GM18502 (cell line): Measurements from ENCODE around the gene METTL16.
"Not testable (repeated sequence)": the region's sequence is repeated elsewhere in the genome, so short reads cannot be mapped to it uniquely, and the experiment has no call there.

ENCODE experiments used
- ATAC-seq: cut with Tn5 transposase; IDR thresholded peaks from one replicate; pipeline ENCODE4 v1.9.1; 2021; ENCODE audit warnings: mild to moderate bottlenecking; ENCODE audit not compliant: unreplicated experiment, poor library complexity

The METTL16 gene, protein sequence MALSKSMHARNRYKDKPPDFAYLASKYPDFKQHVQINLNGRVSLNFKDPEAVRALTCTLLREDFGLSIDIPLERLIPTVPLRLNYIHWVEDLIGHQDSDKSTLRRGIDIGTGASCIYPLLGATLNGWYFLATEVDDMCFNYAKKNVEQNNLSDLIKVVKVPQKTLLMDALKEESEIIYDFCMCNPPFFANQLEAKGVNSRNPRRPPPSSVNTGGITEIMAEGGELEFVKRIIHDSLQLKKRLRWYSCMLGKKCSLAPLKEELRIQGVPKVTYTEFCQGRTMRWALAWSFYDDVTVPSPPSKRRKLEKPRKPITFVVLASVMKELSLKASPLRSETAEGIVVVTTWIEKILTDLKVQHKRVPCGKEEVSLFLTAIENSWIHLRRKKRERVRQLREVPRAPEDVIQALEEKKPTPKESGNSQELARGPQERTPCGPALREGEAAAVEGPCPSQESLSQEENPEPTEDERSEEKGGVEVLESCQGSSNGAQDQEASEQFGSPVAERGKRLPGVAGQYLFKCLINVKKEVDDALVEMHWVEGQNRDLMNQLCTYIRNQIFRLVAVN

GRCh38 chr17:2511462-2512369 is at the start of gene METTL16:
TSS of gene METTL16 (minus strand) at chr17:2511888. CDS start at chr17:2502331, 9,557 bp downstream.
- peak; percentile 96 for ATAC-seq

DNA sequence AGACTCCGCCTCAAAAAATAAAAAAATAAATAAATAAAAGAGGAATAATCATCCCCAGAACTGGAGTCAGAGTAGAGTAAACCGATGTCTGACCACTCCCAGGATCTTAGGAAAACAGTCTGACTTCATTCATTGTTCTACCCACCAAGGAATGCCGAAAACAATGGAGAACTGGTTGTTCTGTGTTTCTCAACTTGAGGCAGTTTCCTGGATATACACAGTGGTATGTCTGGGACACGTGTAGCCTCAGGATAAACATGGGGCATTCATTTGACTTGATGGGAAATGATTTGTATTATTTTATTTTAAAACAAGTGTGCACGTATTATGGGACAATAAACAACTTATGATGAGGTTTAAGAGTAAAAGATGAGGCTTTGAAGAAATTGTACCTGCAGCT is 49.0 kb upstream of the METTL16 start:
- no peak for ATAC-seq

GRCh38 chr17:2551928-2552327 is 40.2 kb upstream of the METTL16 start:
- ATAC-seq, result no peak

GRCh38 chr17:2551493-2551892 is 39.8 kb upstream of the METTL16 start:
- ATAC-seq, result no peak

DNA sequence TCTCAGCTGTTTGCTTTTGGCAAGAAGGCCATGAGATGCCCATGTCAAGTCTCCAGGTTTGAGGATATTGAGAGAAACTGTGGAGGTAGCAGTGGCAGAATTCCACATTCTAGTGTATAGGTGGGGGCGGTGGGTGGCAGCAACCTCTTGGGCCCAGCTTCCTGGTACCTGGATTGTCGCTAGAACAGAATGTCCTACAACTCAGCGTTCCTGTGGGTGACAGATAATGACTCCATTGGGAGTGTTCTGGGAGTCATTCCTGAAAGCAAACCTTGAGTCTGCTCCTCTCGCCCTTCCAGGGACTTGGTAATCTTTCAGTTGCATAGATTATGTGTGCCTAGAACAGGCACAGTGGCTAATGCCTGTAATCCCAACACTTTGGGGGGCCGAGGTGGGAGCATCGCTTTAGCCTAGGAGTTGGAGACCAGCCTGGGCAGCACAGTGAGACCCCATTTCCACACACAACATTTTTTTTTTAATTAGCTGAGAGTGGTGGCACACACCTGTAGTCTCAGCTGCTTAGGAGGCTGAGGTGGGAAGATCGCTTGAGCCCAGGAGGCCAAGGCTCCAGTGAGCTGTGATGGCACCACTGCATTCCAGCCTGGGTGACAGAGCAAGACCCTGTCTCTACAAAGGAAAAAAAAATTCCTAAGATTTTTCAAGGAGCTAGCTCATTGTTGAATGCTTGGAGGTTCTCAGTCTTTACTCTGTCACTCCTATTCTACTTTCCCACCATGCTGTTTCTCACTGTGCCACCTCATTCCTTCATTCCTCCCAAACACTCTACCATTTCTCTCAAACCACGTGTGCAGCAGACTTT is 37.9 kb upstream of the METTL16 start:
- ATAC-seq, result no peak

GRCh38 chr17:2548026-2548425 is 36.3 kb upstream of the METTL16 start:
- not testable (repeated sequence) for ATAC-seq

DNA sequence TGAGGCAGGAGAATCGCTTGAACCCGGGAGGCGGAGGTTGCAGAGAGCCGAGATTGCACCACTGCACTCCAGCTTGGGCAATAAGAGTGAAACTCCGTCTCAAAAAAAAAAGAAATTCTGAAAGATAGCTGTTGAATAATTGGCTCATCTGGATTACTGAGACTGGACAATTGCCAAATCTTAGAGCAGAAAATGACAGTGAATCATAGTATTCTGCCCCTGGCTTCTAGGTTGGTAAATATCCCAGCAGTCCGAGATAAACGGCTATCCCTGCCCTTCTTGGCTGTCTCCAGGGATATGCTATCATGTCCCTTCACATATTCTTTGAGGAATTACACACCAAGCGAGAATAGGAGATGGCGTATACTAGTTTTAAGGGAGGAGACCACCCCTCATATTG is 35.5 kb upstream of the METTL16 start:
- ATAC-seq, result no peak

- ATAC-seq, result no peak
These were observed 33.7 kb upstream of the METTL16 start for GRCh38 chr17:2545393-2545792.

GRCh38 chr17:2542456-2542855 is 30.8 kb upstream of the METTL16 start:
- ATAC-seq, result no peak

GRCh38 chr17:2542056-2542455 is 30.4 kb upstream of the METTL16 start:
- no peak for ATAC-seq

- not testable (repeated sequence) for ATAC-seq
These were observed 25.9 kb upstream of the METTL16 start for GRCh38 chr17:2537579-2537978.

- no peak for ATAC-seq
These were observed 20.5 kb upstream of the METTL16 start for GRCh38 chr17:2532146-2532720.

DNA sequence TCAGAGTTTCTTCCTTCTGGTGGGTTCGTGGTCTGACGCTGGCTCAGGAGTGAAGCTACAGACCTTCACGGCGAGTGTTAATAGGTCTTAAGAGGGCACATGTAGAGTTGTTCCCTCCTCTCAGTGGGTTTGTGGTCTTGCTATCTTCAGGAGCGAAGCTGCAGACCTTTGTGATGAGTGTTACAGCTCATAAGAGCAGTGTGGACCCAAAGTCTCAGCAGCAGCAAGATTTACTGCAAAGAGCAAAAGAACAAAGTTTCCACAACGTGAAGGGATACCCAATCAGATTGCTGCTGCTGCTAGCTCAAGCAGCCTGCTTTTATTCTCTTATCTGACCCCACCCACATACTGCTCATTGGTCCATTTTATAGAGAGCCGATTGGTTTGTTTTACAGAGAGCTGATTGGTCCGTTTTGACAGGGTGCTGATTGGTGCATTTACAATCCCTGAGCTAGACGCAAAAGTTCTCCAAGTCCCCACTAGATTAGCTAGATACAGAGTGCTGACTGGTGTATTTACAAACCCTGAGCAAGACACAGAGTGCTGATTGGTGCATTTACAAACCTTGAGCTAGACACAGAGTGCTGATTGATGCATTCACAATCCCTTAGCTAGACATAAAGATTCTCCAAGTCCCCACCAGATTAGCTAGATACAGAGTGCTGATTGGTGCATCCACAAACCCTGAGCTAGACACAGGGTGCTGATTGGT is 19.7 kb upstream of the METTL16 start:
- not testable (repeated sequence) for ATAC-seq

DNA sequence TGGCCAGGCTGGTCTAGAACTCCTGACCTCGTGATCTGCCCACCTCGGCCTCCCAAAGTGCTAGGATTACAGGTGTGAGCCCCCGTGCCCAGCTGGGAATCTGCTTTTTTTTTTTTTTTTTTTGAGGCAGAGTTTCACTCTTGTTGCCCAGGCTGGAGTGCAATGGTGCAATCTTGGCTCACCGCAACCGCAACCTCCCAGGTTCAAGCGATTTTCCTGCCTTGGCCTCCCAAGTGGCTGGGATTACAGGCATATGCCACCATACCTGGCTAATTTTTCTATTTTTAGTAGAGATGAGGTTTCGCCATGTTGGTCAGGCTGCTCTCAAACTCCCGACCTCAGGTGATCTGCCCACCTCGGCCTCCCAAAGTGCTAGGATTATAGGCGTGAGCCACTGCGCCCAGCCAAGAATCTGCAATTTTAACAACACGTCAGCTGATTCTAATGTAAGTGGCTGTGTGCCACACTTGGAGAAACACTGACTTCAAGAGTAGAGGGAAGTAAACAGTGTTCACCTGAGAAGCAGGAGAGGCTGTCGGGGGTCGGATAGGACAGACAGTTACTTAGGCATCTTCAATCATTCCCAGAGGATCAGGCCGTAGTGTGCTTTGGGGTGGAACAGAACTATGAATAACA is 10.2 kb upstream of the METTL16 start:
- not testable (repeated sequence) for ATAC-seq

DNA sequence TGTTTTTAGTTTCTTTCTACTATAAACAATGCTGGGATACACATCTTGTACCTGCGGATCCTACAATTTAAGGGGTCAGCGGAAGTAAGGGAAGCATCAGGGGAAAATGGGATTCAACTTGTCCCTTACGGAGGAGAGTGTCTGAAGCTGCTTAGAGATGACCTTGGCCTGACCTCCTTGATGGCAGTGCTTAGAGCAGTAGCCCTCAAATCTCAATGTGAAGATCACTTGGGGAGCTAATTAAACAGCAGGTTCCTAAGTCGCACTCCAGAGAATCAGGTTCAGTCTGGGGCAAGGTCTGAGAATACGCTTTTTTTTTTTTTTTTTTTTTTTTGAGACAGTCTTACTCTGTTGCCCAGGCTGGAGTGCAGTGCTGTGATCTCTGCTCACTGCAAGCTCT is 9.6 kb upstream of the METTL16 start:
- ATAC-seq, result no peak

- ATAC-seq, result no peak
These were observed 5.9 kb upstream of the METTL16 start for GRCh38 chr17:2517539-2517938.

- ATAC-seq, result no peak
These were observed 588 bp downstream of the METTL16 start for GRCh38 chr17:2511138-2511461.

- no peak for ATAC-seq
These were observed 1.1 kb downstream of the METTL16 start for GRCh38 chr17:2510559-2510958.

DNA sequence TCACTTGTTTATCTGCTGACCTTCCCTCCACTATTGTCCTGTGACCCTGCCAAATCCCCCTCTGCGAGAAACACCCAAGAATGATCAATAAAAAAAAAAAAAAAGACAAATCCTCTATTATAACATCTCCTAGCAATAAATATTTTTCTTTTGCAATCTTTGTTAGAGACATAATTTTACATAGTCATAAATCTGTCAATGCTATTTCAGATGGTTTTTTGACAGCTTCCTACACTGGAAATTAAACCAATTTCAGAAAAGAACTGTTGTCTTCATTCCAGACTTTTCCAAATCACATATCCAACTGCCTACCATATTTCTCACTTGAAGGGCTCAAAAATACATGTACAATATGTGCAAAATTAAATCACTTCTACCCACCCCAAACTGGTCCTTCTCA is 3.7 kb downstream of the METTL16 start:
- ATAC-seq, result no peak
